ENCODE measurements around the gene YBX3. TPM values are rescaled to one million over a fixed set of nuclear protein-coding genes. Genes with fewer than 3 reads are reported as not detected.

The YBX3 gene
- total RNA-seq = 100 to 1,000 TPM; 283 to 649 (median 523) TPM

DNA sequence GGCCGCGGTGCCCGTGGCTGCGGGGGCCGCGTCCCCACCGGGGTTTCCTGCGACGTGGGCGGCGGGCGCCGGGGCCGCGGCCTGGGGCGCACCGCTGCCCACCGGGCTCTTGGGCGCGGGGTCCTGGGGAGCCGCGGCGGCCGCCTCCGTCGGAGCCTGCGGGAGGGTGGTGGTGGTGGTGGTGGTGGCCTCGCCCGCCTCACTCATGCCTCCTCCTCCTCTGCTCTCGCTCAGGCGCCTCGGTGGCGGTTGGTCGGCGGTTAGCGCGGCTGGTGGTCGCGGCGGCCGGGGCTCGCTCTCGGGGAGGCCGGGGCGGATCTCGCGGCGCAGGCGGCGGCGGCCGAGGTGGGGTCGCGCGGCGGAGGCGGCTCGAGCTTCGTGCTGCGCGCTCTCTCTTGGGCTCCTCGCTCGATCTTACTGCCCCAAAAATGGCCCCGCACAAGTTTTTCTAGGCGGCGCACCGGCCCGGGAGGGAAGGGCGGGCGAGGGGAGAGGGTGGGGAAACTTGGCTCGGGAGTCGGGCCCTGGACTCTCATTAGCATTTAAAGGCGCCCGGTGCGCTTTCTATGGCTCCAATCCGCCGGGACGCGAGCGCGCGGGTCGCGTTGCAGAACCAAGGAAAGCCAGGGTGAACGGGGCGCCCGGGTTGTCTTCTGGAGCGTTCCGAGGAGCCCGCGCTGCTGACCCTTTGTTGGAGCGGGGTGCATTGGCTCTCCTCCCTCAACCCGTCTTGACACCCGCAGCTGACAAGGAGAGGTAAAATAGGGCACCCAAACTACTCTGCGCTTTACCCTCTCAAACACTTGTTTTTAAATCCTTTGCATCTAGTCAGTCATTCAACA lies at the start of gene YBX3:
YBX3 (minus strand) TSS at position 419 of the 842 bp plus-strand sequence; CDS start at position 207, 212 bp downstream.
- WGBS, 2 donors (ENCODE audit: low coverage in 1 of 2) = 0% methylated on average over 8 of the region's 95 CpGs; no CpG with 5 or more reads in 1 of the 2 donors
- Histone ChIP-seq H3K36me3 (no peaks in the 10 kb centered on the region), H3K27ac (peak within 1 kb of the TSS; percentile 88 to 99 (median 98)), H3K4me1 (peaks cover 4 to 41% (median 22%) of the 10 kb centered on the region in 3 donors), H3K4me3 (peak within 1 kb of the TSS; percentile 48 to 91), H3K27me3 (no peaks in the 10 kb centered on the region), H3K9me3 (no peaks in the 10 kb centered on the region)
- ATAC-seq = peak; percentile 75
- TF ChIP-seq POLR2A (IDR thresholded peaks at IDR 0.05) (peak; percentile 82 to 85), CTCF (IDR thresholded peaks at IDR 0.05) (peak in 1 of 4 experiments; percentile 37), EP300 (IDR thresholded peaks at IDR 0.05) (no peak), POLR2AphosphoS5 (IDR thresholded peaks at IDR 0.05) (peak; percentile 94)

GRCh38 chr12:10771132-10771733 lies 48.1 kb upstream of the YBX3 start:
- Histone ChIP-seq H3K4me3 (no peak overlapping the region), H3K27ac (no peak overlapping the region), H3K27me3 (peaks cover 42% of the 10 kb centered on the region), H3K4me1 (no peaks in the 10 kb centered on the region), H3K36me3 (no peaks in the 10 kb centered on the region), H3K9me3 (no peaks in the 10 kb centered on the region)
- ATAC-seq = no peak
- WGBS, 2 donors (ENCODE audit: low coverage in 1 of 2) = 0% methylated on average over 1 of the region's 1 CpG
- peak; percentile 34 to 72 (median 68) for TF ChIP-seq CTCF (IDR thresholded peaks at IDR 0.05)
- TF ChIP-seq POLR2AphosphoS5 (IDR thresholded peaks at IDR 0.05) = no peak

DNA sequence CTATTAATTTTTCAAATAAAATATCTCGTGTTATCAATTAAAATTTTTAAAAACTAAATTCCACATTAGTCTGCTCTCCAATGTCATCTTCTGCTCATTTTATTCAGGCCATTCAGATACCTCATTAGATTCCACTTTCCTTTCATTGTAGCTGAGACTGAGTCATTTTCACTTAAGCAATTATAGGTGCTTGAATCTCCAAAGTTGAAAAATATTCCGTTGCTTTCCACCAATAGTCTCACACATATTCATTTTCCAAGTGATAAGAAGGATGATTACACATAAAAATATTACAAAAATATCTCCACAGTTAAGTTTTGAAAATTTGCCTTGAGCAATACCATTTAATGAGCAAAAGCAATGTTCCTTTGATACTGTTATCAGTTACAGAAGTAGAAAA lies 36.5 kb upstream of the YBX3 start:
- Histone ChIP-seq H3K4me1 (no peaks in the 10 kb centered on the region), H3K36me3 (no peaks in the 10 kb centered on the region), H3K27ac (no peak overlapping the region), H3K27me3 (peaks cover 46% of the 10 kb centered on the region), H3K4me3 (no peak overlapping the region), H3K9me3 (peaks cover 0 to 26% (median 4%) of the 10 kb centered on the region in 3 donors)
- no peak for ATAC-seq
- TF ChIP-seq EP300 (IDR thresholded peaks at IDR 0.05) = no peak
- no peak for TF ChIP-seq POLR2AphosphoS5 (IDR thresholded peaks at IDR 0.05)
- TF ChIP-seq CTCF (IDR thresholded peaks at IDR 0.05) = no peak
- no peak for TF ChIP-seq POLR2A (IDR thresholded peaks at IDR 0.05)
- 36 to 42% methylated on average over 2 of the region's 2 CpGs for WGBS, 2 donors (ENCODE audit: low coverage in 1 of 2)

GRCh38 chr12:10756194-10756593 lies 33.1 kb upstream of the YBX3 start:
- TF ChIP-seq POLR2AphosphoS5 (IDR thresholded peaks at IDR 0.05) (no peak), POLR2A (IDR thresholded peaks at IDR 0.05) (no peak), CTCF (IDR thresholded peaks at IDR 0.05) (no peak), EP300 (IDR thresholded peaks at IDR 0.05) (no peak)
- H3K36me3 ChIP-seq = no peaks in the 10 kb centered on the region
- H3K27ac ChIP-seq = no peak overlapping the region
- no peaks in the 10 kb centered on the region for H3K4me1 ChIP-seq
- H3K9me3 ChIP-seq = peaks cover 0 to 17% (median 4%) of the 10 kb centered on the region in 3 donors
- H3K27me3 ChIP-seq = peaks cover 33% of the 10 kb centered on the region
- no peak for ATAC-seq
- no peak overlapping the region for H3K4me3 ChIP-seq
- 77 to 90% methylated on average over 3 of the region's 4 CpGs for WGBS, 2 donors (ENCODE audit: low coverage in 1 of 2)

Data from gastroesophageal sphincter (tissue), 4 donors.